GM19238 (cell line): Measurements from ENCODE around the gene TUBA1A.
A peak's percentile ranks its signal among the peaks of the same experiment; 100 is the strongest.
"Not testable (repeated sequence)": the region's sequence is repeated elsewhere in the genome, so short reads cannot be mapped to it uniquely, and the experiment has no call there.

Experiments
- DNase-seq: peaks from one replicate; pipeline ENCODE4 v3.0.0; 2011; ENCODE audit warnings: low spot score; ENCODE audit not compliant: insufficient read length

Gene TUBA1A

DNA sequence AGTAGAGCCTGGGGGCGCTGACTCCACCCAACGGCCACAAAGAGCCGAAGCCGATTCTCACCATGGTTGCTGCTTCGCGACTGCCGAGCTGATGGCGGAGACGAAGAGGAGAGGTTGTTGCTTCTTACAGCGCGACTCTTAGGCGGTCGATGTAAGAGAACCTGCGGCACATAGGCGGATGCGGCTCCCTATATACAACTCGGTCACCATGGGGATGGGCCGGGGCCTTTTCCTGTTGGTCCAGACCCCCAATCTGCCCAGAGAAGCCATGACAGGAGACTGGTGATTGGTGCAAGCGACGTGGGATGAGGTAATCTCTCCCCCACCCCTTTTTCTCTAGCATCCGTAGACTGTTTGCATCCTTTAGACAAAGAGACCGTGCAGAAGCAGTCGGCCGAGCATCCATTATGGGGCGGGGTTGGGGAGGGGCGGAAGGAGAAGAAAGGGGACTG lies at the start of gene TUBA1A:
TSS of gene TUBA1A (minus strand) at position 165 of the 452 bp plus-strand sequence. CDS start at position 64, 101 bp downstream.
- DNase-seq: peak; percentile 76

DNA sequence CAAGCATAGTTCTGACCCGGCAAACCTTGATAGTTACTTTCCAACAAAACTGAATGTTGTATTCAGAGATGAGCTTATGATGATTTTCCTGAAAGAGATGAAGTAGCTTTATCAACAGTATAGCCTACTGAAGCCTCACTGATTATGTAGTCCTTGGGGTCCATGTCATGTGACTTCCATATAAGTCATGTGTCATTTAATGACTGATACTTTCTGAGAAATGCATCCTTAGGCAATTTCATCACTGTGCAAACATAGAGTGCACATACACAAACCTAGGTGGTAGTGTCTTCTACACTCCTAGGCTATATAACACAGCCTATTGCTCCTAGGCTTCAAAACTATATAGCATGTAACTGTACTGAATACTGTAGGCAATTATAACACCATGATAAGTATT lies 47.5 kb upstream of the TUBA1A start:
- no peak for DNase-seq

DNA sequence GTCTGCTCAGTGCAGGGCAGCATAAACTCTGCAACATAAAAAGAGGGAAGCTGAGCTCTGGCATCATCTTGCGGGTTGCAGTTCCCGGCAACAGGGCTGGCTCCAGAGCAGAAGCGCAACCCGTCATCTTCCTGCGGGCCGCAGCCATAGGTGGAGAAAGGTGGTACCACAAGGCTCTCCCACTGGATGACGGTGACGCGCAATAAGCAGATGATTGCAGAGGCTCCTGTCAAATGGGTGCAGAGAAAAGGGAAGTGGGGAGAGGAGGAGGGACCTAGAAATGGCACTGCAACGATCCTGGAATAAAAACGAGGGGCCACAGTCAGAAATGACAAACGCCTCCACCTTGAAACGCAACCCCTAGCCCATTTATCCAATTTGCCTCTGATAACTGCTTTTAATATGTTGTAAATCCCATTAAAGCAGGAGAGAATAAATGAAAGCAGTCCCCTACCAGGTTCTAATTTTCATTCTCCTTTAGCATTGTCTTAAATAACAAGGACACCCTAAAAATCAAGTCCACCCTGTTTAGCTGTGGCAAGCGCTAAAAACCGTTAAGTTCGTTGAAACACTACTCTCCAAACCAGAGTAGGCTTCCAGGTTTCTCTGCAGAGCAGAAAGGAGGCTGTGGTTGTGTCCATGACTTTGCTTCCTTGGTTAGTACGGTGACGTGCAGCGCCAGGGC lies 45.1 kb upstream of the TUBA1A start:
- no peak for DNase-seq

DNA sequence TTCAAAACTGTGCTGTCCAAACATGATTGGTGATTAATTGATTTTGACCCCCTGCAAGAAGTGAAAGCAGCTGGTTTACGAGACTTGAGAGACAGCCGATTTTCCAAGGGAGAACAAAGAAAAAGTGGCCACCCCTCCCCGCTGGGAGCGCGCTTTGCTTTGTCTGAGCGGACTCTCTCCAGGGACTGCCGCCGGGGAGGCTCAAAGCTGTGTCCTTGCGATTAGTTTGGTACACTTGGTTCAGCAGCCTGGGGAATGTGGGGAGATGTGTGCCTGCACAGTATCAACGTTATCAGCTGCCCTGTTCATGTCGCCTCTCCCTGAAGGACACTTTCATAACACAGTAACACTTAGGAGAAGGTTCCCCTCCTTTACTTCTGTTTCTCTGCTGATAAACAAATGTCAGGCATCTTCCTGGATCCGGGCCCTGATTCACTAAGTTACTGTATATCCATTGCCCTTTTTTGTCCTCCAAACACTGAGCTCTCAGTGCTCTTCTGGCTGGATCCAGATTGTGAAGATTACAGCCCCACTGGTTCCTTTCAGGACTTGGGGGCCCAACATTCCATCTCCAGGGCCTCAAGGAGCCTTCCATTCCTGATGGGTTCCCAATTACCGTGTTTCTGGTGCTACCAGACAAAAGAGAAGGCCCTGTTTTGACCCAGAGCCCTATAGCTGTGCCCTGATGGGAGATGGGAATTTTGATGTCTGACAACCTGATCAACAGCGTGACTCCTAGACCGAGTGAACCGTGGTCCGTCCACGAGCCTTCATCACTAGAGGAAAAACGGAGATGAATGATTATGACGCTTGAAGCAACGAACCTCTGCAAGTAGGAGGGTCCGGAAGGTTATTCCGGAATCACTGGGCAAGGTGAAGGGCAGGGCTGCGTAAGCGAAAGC lies 44.3 kb upstream of the TUBA1A start:
- no peak for DNase-seq

DNA sequence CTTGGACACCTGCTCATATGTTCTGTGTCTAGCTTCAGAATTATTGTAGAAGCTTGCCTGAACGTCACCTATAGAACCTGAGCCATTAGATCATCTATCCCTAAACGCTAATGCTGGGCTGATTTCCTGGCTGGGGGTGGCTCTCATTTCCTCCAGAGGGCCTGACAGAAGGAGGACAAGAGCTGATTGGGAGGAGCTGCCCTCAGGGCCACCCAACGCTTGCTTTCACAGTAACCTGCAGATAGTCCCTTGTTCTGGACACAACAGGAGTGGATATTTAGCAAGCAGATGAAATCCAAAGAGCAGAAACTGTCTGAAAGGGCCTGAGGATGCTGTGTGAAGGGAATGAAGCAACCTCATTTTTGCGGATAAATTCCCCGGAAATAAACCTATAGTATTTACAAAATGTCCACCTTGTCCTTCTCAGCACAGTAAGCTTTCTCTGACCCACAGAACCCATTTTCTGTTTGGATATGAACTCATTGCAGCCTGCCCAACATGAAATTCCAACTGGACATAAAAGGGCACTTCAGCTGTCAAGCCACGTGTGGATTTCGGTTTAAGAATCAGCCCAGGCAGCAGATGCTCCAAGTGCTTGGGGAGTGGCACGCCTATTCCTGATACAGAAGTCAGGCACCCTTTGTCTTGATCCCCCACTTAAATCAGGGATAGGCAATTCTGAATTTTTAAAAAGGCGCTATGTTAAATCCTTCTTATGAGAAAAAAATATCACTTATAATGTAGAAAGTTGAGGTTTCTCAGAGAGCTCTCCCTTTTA lies 43.2 kb upstream of the TUBA1A start:
- DNase-seq: no peak

DNA sequence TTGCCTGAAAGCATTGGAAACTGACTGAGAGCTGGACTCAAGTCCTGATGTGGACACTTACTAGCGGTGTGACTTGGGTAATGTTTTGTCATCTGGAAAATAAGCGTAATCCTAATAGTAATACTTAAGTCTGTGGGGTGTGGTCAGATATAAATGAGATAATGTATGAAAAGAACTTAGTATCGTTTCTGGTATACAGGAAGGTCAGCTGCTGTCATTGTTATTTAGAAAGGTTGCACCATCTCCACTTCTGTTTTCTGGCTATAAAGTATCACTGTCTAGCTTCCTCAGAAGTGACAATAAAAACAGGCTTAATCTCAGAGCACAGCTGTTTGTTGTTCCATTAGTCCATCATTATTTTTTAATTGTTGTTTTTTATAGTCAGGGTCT lies 41.9 kb upstream of the TUBA1A start:
- DNase-seq: no peak

DNA sequence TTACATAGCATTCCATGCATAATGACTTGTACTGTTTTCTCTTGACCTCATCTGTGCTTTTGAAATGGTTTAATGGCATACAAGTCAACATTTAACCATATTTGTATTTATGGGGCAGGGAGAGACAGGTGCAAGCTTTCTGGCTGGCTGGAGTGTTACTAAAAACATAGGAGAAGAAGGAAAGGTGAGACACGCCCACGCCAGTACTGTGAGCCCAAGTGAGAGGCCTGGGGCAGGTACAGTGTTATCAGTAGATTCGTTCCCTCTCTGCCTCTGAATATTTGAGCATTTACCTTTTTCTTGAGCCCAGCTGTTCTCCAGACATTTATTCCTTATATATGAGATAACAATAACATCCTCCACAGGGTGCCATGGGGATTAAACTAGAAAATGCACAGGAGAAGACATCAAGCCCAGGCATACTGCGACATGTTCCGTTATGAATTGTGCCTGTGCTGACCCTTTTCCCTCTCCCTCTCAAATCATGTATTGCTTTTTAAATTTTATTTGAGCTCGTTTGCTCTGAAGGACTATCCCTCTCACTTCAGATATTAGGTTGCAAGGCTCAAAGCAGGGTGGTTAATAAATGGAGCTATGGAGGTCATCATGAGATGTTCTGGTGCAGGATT lies 41.4 kb upstream of the TUBA1A start:
- DNase-seq: no peak

DNA sequence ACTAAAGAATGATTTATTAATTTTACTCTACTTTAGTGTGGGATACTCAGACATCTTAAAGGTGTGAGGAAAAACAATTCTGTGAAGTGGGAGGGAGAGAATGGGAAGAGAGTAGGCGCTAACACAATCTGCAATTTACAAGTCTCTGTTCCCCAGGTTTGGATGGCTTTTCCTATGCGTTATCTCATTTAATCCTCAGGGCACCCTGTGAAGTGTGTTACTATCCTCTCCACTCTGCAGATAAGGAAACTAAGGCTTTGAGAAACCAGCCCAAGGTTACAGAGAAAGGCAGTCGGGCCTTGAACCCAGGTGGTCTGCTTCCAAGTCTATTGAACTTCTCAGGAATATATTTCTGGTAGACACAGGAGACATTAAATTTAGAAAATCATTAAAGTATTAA lies 39.8 kb upstream of the TUBA1A start:
- DNase-seq: no peak

DNA sequence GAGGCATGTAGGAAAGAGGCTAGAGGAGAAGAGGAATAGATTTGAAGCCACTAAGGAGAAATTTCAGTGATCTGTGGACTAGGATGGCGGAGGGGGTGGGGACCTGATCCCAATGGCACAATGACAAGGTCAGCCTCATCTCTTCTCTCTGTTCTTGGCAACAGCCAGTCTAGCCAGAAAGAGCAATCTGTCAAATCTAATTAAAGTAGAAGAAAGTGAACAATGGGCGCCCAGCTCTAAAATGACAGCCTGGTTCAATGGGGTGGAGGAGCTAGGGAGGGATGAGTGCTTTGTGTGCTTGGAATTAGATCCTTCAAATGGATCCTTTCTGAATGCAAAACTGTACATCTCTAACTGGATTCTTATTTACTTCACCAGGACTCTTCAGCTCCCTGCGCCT lies 38.8 kb upstream of the TUBA1A start:
- DNase-seq: no peak

DNA sequence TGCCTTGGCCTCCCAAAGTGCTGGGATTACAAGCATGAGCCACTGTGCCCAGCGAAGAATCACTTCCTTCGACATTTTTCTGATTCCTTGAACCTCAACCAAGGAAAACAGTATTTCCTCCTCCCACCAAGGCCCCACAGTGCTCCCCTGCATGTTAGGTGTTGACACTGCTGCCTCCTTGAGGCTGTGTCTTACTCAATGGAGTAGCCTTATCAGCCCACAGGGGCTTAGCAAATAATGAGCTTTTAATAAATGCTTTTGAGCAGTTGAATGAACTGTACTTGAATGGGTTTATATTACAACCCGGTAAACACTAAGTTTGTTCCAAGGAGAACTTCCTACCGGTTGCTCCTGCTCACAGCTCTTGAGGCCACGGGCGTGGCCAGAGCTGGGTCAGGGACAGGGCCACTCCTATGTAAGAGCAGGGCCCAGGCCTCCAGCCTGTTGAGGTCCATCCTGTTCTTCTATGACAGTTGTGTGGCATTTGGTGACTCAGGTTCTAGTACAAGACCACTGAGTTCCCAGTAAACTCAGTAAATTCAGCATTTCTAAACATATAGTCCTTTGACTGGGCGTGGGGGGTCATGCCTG lies 36.8 kb upstream of the TUBA1A start:
- no peak for DNase-seq

DNA sequence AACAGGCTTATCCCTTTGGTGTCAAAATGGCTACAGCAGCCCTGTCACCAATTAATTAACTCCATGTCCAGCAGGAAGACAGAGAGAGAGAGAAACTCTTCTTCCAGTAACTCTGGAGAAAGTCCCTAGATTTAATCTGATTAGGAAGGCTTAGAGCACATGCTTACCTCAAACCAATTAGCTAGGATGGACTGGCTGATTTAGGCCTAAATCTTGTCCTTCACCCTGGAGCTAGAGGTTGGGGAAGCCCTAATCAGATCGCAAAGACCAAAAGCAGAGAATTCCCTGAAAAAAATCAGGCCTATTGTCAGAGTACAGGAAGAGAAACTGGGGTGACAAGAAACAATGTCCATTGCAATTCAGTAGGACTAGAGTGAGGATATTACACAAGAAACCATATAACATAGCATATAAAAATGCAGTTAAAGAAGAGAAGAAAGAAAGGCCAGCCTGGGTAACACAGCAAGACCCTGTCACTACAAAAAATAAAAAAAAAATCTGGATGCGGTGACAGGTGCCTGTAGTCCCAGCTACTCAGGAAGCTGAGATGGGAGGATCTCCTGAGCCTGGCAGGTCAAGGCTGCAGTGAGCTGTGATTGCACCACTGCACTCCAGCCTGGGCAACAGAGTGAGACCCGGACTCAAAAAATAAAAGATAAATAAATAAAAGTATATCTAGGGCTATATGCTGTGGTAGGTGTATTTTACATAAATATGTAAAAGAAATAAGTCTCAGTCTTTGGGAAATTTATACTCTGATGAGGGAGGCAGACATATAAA lies 34.9 kb upstream of the TUBA1A start:
- DNase-seq: no peak

DNA sequence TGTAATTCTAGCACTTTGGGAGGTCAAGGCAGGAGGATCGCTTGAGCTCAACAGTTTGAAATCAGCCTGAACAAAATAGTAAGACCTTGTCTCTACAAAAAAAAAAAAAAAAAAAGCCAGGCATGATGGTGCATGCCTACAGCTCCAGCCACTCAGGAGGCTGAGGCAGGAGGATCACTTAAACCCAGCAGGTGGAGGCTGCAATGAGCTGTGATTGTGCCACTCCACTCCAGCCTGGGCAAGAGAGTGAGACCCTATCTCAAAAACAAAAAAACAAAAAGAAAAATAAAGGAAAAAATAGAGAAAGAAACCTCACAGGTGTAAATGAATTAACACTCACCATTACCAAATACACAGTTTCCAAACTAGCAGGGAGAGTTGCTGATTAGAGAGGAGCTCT lies 34.2 kb upstream of the TUBA1A start:
- DNase-seq: no peak

DNA sequence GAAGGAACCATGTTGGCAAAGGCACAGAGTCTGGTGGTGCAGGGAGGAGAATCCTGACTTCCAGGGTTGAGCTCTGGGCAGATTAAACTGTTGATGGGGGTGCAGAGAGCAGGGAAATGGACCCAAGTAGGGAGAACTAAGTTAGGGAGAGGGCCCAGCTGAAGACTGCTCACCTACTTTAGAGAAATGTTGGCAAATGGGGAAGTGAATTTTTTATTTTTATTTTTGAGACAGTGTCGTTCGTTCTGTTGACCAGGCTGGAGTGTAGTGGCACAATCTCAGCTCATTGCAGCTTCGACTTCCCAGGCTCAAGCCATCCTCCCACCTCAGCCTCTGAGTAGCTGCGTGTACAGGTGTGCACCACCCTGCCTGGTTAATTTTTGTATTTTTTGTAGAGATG lies 32.1 kb upstream of the TUBA1A start:
- DNase-seq: no peak

DNA sequence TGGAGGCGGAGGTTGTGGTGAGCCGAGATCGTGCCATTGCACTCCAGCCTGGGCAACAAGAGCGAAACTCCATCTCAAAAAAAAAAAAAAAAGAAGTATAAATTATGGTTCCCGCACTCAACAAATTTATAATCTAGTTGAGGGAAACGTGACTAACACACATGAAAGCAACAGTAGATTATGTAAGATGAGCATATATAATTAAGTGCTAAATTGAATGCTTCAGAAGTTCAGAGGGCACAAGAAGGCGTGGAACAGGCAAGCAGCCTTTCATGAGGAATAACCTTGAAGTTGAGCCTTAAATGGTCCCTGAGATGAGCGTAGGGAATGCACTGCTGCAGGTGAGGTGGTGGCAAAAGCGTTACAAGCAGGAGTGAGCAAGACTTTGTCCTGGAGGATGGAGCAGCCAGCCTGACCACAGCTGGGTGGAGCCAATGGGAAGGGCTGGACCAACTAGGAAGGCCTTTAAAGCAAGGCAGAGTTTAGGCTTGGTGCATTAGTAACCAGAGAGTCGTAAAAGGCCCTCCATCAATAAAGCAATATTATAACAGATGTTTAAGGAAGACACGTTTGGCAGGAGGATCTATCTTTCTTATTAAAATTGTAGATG lies 30.6 kb upstream of the TUBA1A start:
- DNase-seq: no peak

DNA sequence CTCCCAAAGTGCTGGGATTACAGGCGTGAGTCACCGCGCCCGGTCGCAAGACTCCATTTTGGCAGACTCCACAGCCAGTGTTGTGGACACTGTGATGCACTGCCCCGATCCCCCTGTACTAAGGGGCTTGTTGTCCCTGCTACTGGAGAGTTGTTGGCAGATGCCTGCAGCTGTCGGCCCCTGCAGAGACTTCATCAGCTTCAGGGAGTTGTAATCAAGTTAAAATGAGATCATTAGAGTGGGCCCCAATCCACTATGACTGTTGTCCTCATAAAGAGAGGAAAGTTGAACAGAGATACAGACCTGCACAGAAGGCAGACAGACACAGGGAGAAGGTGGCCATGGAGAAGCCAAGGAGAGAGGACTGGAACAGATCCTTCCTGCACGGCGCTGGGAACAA lies 23.7 kb upstream of the TUBA1A start:
- no peak for DNase-seq

DNA sequence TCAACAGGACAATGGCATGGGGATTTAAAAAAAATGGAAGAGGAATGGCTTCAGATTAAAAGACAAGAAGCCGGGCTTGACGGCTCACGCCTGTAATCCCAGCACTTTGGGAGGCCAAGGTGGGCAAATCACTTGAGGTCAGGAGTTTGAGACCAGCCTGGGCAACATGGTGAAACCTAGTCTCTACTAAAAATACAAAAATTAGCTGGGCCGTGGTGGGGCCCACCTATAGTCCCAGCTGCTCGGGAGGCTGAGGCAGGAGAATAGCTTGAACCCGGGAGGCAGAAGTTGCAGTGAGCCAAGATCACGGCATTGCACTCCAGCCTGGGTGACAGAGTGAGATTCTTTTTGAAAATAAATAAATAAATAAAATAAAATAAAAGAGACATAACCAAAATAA lies 21.8 kb upstream of the TUBA1A start:
- DNase-seq: not testable (repeated sequence)

DNA sequence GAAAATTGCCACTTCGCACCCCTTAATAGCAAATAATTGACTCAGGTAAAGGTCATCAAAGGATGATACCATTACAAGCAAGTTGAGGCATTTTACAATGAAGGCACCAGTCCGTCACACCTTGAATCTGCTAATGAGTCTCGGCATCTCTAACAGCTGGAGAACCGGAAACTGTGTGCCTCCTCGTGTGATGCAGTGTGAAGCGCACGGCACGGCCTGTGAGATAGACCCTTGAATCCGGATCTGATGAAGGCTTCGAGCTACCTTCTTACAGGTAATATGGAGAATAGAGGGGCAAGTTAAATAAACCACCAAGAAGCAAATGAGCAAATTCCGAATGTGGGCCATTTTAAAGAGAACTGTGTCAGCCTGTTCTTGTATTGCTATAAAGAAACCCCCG lies 19.8 kb upstream of the TUBA1A start:
- no peak for DNase-seq

DNA sequence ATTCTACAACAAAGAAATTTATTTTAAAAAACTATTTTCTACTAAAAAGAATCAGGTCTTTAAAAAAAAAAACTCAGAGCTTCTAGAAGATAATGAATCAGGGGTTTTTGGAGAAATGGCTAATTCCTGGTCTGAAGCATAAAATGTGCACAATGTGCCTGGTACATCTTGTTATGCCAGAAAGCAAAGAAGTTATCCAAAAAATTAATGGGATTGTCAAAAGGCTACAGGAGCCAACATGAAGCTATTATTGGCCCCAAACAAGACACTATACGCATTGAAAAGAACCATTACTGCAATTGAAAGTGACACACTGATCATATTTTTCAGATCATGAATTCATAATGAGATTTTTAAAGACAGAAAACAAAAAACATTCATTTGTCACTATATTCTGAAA lies 19.3 kb upstream of the TUBA1A start:
- DNase-seq: no peak

DNA sequence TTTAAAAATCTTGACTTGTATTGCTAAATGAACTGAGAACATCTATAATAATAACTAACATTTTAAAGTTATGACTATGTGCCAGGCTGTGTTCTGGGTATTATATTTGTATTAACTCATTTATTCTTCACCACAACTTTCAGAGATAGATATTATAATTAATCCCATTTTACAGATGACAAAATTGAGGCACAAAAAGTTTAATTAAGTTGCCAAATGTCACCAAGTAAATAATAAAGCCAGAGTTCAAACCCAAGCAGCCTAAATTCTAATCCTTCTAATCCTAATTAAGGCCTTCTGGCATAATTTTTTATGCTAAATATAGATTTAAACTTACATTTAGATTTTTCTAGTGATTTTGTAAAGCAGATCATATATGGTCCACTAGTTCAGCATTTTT lies 17.5 kb upstream of the TUBA1A start:
- no peak for DNase-seq
